Duodenal mucosa (tissue), 2 donors: Measurements from ENCODE around the gene RNU1-2.
"Not testable (repeated sequence)": the region's sequence is repeated elsewhere in the genome, so short reads cannot be mapped to it uniquely, and the experiment has no call there.

Experiments used
- H3K27ac ChIP-seq: one replicate; pipeline ENCODE4 v1.7.0; 2013; ENCODE audit warnings: low read depth, low read length
- H3K27me3 ChIP-seq, 2 donors: one replicate each; pipeline ENCODE4 v1.7.0; 2013; ENCODE audit warnings: low read length in 2 of 2, control low read depth in 1 of 2; ENCODE audit not compliant: insufficient read depth in 2 of 2, control insufficient read depth in 1 of 2
- H3K36me3 ChIP-seq, 2 donors: one replicate each; pipeline ENCODE4 v1.7.0; 2013; ENCODE audit warnings: low read length in 2 of 2, control low read depth in 1 of 2; ENCODE audit not compliant: insufficient read depth in 2 of 2, control insufficient read depth in 1 of 2
- H3K4me1 ChIP-seq, 2 donors: one replicate each; pipeline ENCODE4 v1.7.0; 2013; ENCODE audit warnings: low read length in 2 of 2, control low read depth in 1 of 2; ENCODE audit not compliant: insufficient read depth in 2 of 2, control insufficient read depth in 1 of 2
- H3K4me3 ChIP-seq, 2 donors: one replicate each; pipeline ENCODE4 v1.7.0; 2013; ENCODE audit warnings: low read length in 2 of 2, low read depth in 1 of 2
- H3K9ac ChIP-seq, 2 donors: one replicate each; pipeline ENCODE4 v1.7.0; 2013; ENCODE audit warnings: low read length in 2 of 2, low read depth in 1 of 2
- H3K9me3 ChIP-seq, 2 donors: one replicate each; pipeline ENCODE4 v1.7.0; 2013; ENCODE audit warnings: low read length in 2 of 2, control low read depth in 1 of 2; ENCODE audit not compliant: control insufficient read depth in 1 of 2

Gene RNU1-2

GRCh38 chr1:16895598-16896315, at the start of gene RNU1-2:
RNU1-2 (plus strand) TSS chr1:16895980.
- not testable (repeated sequence) for H3K36me3 ChIP-seq, H3K4me1 ChIP-seq, H3K9me3 ChIP-seq, H3K27me3 ChIP-seq
- peak within 1 kb of the TSS; percentile 90 for H3K27ac ChIP-seq
- peak within 1 kb of the TSS; percentile 55 to 58 for H3K4me3 ChIP-seq
- H3K9ac ChIP-seq, result peak within 1 kb of the TSS; percentile 48 to 69

GRCh38 chr1:16856201-16856600, 39.6 kb upstream of the RNU1-2 start:
- H3K9me3 ChIP-seq, H3K27ac ChIP-seq, H3K9ac ChIP-seq, H3K4me1 ChIP-seq, H3K27me3 ChIP-seq, H3K4me3 ChIP-seq, H3K36me3 ChIP-seq: not testable (repeated sequence)

- H3K9ac ChIP-seq, H3K27ac ChIP-seq, H3K9me3 ChIP-seq, H3K27me3 ChIP-seq, H3K4me3 ChIP-seq, H3K36me3 ChIP-seq, H3K4me1 ChIP-seq: not testable (repeated sequence)
These were observed 36.4 kb upstream of the RNU1-2 start for GRCh38 chr1:16859167-16860041.

GRCh38 chr1:16860048-16860447, 35.7 kb upstream of the RNU1-2 start:
- not testable (repeated sequence) for H3K9me3 ChIP-seq, H3K36me3 ChIP-seq, H3K27ac ChIP-seq, H3K4me3 ChIP-seq, H3K9ac ChIP-seq, H3K27me3 ChIP-seq, H3K4me1 ChIP-seq

- H3K36me3 ChIP-seq, H3K27ac ChIP-seq, H3K4me1 ChIP-seq, H3K9ac ChIP-seq, H3K9me3 ChIP-seq, H3K27me3 ChIP-seq, H3K4me3 ChIP-seq: not testable (repeated sequence)
These were observed 33.9 kb upstream of the RNU1-2 start for GRCh38 chr1:16861832-16862245.

GRCh38 chr1:16862415-16862814, 33.4 kb upstream of the RNU1-2 start:
- not testable (repeated sequence) for H3K4me3 ChIP-seq, H3K4me1 ChIP-seq, H3K9ac ChIP-seq, H3K36me3 ChIP-seq, H3K9me3 ChIP-seq, H3K27me3 ChIP-seq, H3K27ac ChIP-seq

GRCh38 chr1:16863024-16863423, 32.8 kb upstream of the RNU1-2 start:
- H3K9ac ChIP-seq, H3K4me3 ChIP-seq, H3K27ac ChIP-seq, H3K9me3 ChIP-seq, H3K27me3 ChIP-seq, H3K36me3 ChIP-seq, H3K4me1 ChIP-seq: not testable (repeated sequence)

- not testable (repeated sequence) for H3K9me3 ChIP-seq, H3K36me3 ChIP-seq, H3K4me3 ChIP-seq, H3K27ac ChIP-seq, H3K4me1 ChIP-seq, H3K27me3 ChIP-seq, H3K9ac ChIP-seq
These were observed 28.7 kb upstream of the RNU1-2 start for GRCh38 chr1:16866926-16867707.

- H3K36me3 ChIP-seq, H3K4me1 ChIP-seq, H3K4me3 ChIP-seq, H3K27me3 ChIP-seq, H3K9me3 ChIP-seq, H3K9ac ChIP-seq, H3K27ac ChIP-seq: not testable (repeated sequence)
These were observed 27.0 kb upstream of the RNU1-2 start for GRCh38 chr1:16868787-16869186.

GRCh38 chr1:16869996-16870395, 25.8 kb upstream of the RNU1-2 start:
- H3K4me3 ChIP-seq, H3K9ac ChIP-seq, H3K9me3 ChIP-seq: not testable (repeated sequence)

More at GRCh38 chr1:16869996-16870395, 25.8 kb upstream of the RNU1-2 start:
- H3K4me1 ChIP-seq, H3K27me3 ChIP-seq, H3K36me3 ChIP-seq, H3K27ac ChIP-seq: not testable (repeated sequence)
